Measurements from ENCODE around the gene TXNRD2.

TXNRD2 gene

DNA sequence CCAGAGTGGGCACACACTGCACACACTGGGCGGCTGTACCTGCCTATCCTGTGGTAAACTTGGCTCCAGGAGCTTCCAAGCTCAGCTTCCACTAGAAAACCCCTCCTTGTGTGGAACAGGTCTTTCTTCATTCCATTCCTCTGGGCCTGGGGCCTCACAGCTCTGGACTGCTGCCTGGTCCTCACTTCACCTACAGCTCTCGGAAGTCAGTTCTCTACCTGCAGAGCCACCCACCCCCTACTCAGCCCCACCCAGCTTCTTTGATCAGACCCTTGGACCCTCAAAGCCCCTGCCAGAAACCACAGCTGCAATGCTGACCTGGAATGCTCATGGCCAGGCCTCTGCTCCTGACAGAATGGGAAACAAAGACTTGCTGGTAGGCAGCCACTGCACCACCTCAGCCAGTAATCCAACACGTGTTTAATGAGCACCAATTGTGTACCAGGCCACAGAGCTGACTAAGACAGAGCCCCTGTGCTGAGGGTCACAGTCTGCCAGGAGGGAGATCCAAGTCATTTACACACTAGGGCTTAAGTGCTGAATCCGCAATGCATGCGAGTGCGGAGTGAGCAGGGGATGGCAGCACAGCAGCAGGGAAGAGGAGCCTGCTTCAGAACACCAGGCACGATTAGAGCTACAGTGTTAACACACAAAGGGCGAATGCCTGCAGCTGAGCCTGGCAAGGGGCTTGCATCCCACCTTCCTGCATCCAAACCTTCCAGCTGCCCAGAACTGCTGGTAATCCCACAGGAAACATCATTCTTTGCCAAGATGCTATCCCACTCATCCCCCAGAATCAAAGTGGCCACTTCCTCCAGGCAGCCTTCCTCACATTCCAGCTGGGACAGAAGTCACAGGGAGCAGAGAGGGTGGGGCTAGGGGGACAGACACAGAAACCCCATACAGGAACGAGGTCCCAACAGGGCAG, 91.5 kb downstream of the TXNRD2 start:
- Histone ChIP-seq H3K9ac (ENCODE audit: insufficient read length, low read depth) (no peak overlapping the region), H3K4me3 (ENCODE audit: insufficient read length, low read depth) (no peak overlapping the region)
- TF ChIP-seq ZNF274 (IDR thresholded peaks at IDR 0.05; ENCODE audit: low read depth, low read length), result no peak
- no peak for TF ChIP-seq SUZ12 (IDR thresholded peaks at IDR 0.05; ENCODE audit: extremely low read depth, insufficient read depth, insufficient read length)
- no peak for TF ChIP-seq YY1 (IDR thresholded peaks at IDR 0.05; ENCODE audit: insufficient read depth, insufficient read length)

DNA sequence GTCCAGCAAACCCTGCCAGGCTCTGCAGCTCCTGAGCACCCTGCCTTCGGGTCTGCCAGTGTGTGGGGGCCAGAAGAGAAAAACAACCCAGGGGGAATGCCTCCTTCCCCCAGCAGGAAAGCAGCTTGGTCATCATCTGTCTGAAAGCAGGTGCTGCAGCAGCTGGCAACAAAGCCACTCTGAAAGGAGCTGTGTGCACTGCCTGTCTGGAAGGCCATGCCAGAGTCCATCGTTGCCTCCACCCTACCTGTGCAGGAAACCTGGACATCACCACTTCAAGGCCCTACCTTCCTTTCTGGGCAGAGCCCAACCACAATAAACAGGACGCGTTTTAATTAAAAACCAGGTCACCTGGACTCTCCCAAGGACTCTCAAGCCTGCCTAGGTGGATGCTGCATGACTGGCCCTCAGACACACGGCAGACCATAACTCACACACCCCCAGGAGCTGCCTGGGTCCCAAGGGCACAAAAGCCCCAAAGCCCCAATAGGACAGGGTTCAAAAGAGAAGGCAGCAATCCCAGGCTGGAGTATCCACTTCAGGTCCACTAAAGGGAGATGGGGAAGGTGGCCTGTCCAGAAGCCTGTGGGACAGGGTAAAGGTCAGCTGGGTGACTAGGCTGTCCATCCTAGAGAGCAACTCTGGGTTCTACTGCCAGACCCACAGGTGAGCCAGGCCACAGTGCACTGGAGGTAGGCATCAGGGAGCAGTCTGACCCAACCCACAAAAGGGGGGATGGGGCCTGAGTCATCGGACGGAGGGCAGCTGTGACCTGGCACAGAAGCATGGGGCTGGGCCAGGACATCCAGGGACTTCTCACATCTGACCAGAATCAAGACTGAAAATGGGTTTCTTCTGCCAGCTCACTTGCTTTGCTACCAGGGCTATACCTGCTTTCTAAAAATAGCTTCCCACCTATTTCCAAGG, 93.1 kb downstream of the TXNRD2 start:
- Histone ChIP-seq H3K9ac (ENCODE audit: insufficient read length, low read depth) (no peak overlapping the region), H3K9me3 (ENCODE audit: insufficient read depth, low read length) (peaks cover 16% of the 10 kb centered on the region; the same call in 1 of the 2 replicates), H3K4me3 (ENCODE audit: insufficient read length, low read depth) (no peak overlapping the region), H3K27me3 (ENCODE audit: insufficient read depth, insufficient read length) (no peaks in the 10 kb centered on the region), H3K36me3 (ENCODE audit: insufficient read depth, insufficient read length, low read length) (peaks cover 71% of the 10 kb centered on the region), H3K4me1 (ENCODE audit: insufficient read depth, insufficient read length) (peaks cover 22% of the 10 kb centered on the region)
- DNase-seq (ENCODE audit: low read depth, low spot score), result no peak
- no peak for TF ChIP-seq YY1 (IDR thresholded peaks at IDR 0.05; ENCODE audit: insufficient read depth, insufficient read length)

More for the DNA sequence above, 91.5 kb downstream of the TXNRD2 start:
- Histone ChIP-seq H3K4me1 (ENCODE audit: insufficient read depth, insufficient read length) (peaks cover 15% of the 10 kb centered on the region), H3K27me3 (ENCODE audit: insufficient read depth, insufficient read length) (no peaks in the 10 kb centered on the region), H3K9me3 (ENCODE audit: insufficient read depth, low read length) (peaks cover 16% of the 10 kb centered on the region; the same call in 1 of the 2 replicates), H3K36me3 (ENCODE audit: insufficient read depth, insufficient read length, low read length) (peaks cover 59% of the 10 kb centered on the region)
- no peak for DNase-seq (ENCODE audit: low read depth, low spot score)

DNA sequence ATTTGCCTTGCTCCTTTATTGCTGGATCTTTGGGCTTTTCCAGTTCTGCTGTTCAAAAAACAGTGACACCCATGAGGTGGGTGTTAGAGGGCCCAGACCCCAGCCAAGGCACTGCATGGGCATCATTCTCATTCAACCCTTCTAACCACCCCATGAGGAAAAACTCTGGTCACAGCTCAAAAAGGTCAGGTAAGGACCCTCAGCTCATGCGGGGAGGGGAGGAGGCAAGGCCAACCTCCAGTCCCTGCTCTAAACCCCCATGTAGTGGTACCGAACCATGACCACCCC, 94.3 kb downstream of the TXNRD2 start:
- no peak overlapping the region for H3K4me3 ChIP-seq (ENCODE audit: insufficient read length, low read depth)
- peaks cover 62% of the 10 kb centered on the region for H3K36me3 ChIP-seq (ENCODE audit: insufficient read depth, insufficient read length, low read length)
- peaks cover 16% of the 10 kb centered on the region; the same call in 1 of the 2 replicates for H3K9me3 ChIP-seq (ENCODE audit: insufficient read depth, low read length)
- no peak overlapping the region for H3K9ac ChIP-seq (ENCODE audit: insufficient read length, low read depth)
- H3K4me1 ChIP-seq (ENCODE audit: insufficient read depth, insufficient read length), result peaks cover 19% of the 10 kb centered on the region
- TF ChIP-seq SUZ12 (IDR thresholded peaks at IDR 0.05; ENCODE audit: extremely low read depth, insufficient read depth, insufficient read length), result no peak
- H3K27me3 ChIP-seq (ENCODE audit: insufficient read depth, insufficient read length), result no peaks in the 10 kb centered on the region
- DNase-seq (ENCODE audit: low read depth, low spot score), result no peak

DNA sequence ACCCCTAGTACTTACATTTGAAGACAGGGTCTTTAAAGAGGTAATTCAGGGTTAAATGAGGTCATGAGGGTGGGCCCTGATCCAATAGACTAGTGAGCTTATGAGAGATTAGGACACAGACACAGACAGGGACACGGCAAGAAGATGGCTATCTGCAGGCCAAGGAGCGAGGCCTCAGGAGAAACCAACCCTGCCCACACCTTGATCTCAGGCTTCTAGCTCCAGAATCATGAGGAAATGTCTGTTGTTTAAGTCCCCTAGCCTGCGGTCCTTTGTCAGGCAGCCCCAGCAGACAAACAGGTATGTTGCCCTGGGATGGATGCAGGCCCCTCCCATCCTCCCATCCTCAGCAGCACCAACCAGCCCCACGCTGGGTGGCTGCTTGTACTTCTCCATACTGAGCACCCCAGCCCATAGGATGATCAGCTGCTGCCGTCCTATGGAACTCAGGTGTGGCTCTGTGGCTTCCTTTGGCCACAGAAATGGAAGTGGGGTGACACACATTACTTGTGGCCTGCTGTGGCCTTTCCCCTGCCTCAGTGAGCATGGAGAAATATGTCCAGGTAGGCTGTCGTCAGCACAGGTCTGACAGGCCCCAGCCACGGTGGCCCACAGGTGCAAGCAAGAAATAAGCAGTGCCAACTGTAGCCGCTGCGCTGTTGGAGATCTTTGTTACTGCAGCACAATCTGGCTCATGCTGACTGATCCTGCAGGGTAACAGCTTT, 94.8 kb downstream of the TXNRD2 start:
- peaks cover 17% of the 10 kb centered on the region for H3K4me1 ChIP-seq (ENCODE audit: insufficient read depth, insufficient read length)
- peaks cover 57% of the 10 kb centered on the region for H3K36me3 ChIP-seq (ENCODE audit: insufficient read depth, insufficient read length, low read length)
- TF ChIP-seq SUZ12 (IDR thresholded peaks at IDR 0.05; ENCODE audit: extremely low read depth, insufficient read depth, insufficient read length) (no peak), YY1 (IDR thresholded peaks at IDR 0.05; ENCODE audit: insufficient read depth, insufficient read length) (no peak), ZNF274 (IDR thresholded peaks at IDR 0.05; ENCODE audit: low read depth, low read length) (no peak)
- DNase-seq (ENCODE audit: low read depth, low spot score), result no peak
- peaks cover 16% of the 10 kb centered on the region; the same call in 1 of the 2 replicates for H3K9me3 ChIP-seq (ENCODE audit: insufficient read depth, low read length)
- H3K4me3 ChIP-seq (ENCODE audit: insufficient read length, low read depth), result no peak overlapping the region
- no peaks in the 10 kb centered on the region for H3K27me3 ChIP-seq (ENCODE audit: insufficient read depth, insufficient read length)
- no peak overlapping the region for H3K9ac ChIP-seq (ENCODE audit: insufficient read length, low read depth)

DNA sequence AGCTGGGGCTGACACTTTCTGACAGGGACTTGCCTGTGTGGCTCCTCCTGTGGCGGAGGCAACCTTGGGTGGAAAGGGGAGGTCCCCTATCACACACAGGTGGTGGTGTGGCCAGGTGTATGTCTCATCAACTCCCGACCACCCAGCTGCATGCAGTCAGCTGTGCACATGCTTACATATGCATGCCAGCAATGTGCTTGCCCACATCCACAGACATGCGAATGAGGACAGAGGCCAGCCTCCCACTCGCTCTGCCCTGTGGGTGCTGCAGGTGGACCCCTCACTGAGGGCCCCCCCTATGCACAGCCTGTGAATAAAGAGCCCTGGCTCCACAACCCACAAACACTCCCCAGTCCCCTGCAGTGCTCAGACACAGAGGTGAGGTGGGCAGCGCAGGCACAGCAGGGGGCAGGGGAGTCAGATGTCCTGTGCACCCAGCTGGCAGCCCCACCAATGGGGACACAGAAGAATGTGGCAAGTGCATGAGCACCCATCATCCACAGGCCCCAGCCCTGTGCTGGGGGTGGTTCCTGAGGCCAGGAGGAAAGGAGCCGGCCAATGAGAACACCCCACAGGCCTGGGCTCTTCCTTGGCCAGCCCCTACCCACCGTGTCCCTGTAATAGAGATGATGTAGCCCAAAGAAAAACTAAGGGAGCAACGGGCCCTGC, 96.4 kb downstream of the TXNRD2 start:
- DNase-seq (ENCODE audit: low read depth, low spot score), result no peak
- TF ChIP-seq YY1 (IDR thresholded peaks at IDR 0.05; ENCODE audit: insufficient read depth, insufficient read length) (no peak), ZNF274 (IDR thresholded peaks at IDR 0.05; ENCODE audit: low read depth, low read length) (no peak), SUZ12 (IDR thresholded peaks at IDR 0.05; ENCODE audit: extremely low read depth, insufficient read depth, insufficient read length) (no peak)
- Histone ChIP-seq H3K9ac (ENCODE audit: insufficient read length, low read depth) (no peak overlapping the region), H3K9me3 (ENCODE audit: insufficient read depth, low read length) (peaks cover 16% of the 10 kb centered on the region; the same call in 1 of the 2 replicates), H3K27me3 (ENCODE audit: insufficient read depth, insufficient read length) (no peaks in the 10 kb centered on the region), H3K4me1 (ENCODE audit: insufficient read depth, insufficient read length) (peaks cover 13% of the 10 kb centered on the region), H3K36me3 (ENCODE audit: insufficient read depth, insufficient read length, low read length) (peaks cover 41% of the 10 kb centered on the region), H3K4me3 (ENCODE audit: insufficient read length, low read depth) (no peak overlapping the region)

DNA sequence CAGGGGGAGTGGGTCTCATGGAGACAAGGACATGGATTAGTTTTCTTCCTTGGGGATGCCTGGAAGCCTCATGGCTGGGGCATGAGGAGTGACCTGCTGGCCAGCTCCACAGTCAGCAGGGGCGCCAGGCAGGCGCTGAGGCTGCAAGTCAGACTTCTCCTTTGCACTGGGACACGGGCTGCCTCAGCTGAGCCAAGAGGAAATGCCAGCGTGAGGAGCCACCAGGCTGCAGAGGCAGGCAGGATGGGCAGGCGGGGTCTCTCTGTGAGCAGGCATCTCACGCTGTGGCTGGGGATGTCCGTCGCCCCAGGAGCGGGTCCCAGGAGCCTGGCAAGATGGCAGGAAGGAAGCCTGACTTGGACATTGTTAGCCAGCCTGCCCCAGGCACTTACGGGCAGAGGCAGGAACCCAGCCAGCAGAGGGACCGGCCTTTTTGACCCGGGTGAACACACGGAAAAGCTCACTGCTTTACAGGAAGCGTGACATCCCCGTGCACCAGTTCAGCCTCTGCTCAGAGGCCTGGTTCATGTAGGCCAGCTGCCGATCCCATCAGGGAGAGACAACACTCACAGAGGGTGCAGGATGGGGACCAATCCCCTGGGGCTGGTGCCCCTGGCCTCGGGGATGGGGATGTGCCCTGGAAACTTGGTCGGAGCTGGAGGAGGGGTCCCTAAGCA, 97.1 kb downstream of the TXNRD2 start:
- H3K4me3 ChIP-seq (ENCODE audit: insufficient read length, low read depth), result no peak overlapping the region
- TF ChIP-seq ZNF274 (IDR thresholded peaks at IDR 0.05; ENCODE audit: low read depth, low read length), result no peak
- no peak for DNase-seq (ENCODE audit: low read depth, low spot score)
- H3K4me1 ChIP-seq (ENCODE audit: insufficient read depth, insufficient read length), result peaks cover 12% of the 10 kb centered on the region
- H3K36me3 ChIP-seq (ENCODE audit: insufficient read depth, insufficient read length, low read length), result peaks cover 34% of the 10 kb centered on the region
- no peaks in the 10 kb centered on the region for H3K27me3 ChIP-seq (ENCODE audit: insufficient read depth, insufficient read length)
- H3K9me3 ChIP-seq (ENCODE audit: insufficient read depth, low read length), result peaks cover 16% of the 10 kb centered on the region; the same call in 1 of the 2 replicates
- no peak overlapping the region for H3K9ac ChIP-seq (ENCODE audit: insufficient read length, low read depth)

Measured in NT2/D1 (cell line).